PC-3 (cell line): ENCODE measurements around the gene TRIAP1.

Source experiments
- CTCF ChIP-seq: fragments of 300-600 bp; sonication (generic); conservative IDR thresholded peaks from 2 replicates; pipeline ENCODE4 v1.5.1; 2017; ENCODE audit warnings: antibody characterized with exemption, low read depth, mild to moderate bottlenecking, low read length
- EZH2 ChIP-seq: fragments of 300-600 bp; sonication (generic); IDR thresholded peaks from one replicate; pipeline ENCODE4 v1.6.1; 2017; ENCODE audit warnings: antibody characterized with exemption, mild to moderate bottlenecking, low read length; ENCODE audit not compliant: unreplicated experiment
- EZH2phosphoT487 ChIP-seq: fragments of 300-600 bp; sonication (generic); IDR thresholded peaks from 2 replicates; pipeline ENCODE4 v1.6.1; 2018; ENCODE audit warnings: mild to moderate bottlenecking, antibody characterized with exemption, low read length, borderline replicate concordance

- TF ChIP-seq EZH2: no peak
- TF ChIP-seq CTCF: no peak
- no peak for TF ChIP-seq EZH2phosphoT487
These were observed 42.3 kb downstream of the TRIAP1 start for GRCh38 chr12:120403869-120404268.
